Suppressor macrophage treated with lipopolysaccharide for 1 hour (primary cell): ENCODE measurements around the gene RAMP3.
A peak's percentile ranks its signal among the peaks of the same experiment; 100 is the strongest.
"Not testable (repeated sequence)": the region's sequence is repeated elsewhere in the genome, so short reads cannot be mapped to it uniquely, and the experiment has no call there.

ENCODE experiments used
- DNase-seq, 3 donors: peaks; one replicate each; pipeline ENCODE4 v3.0.0-alpha.2; 2020 to 2022

Gene RAMP3

GRCh38 chr7:45132708-45133320 is 24.8 kb upstream of the RAMP3 start:
- no peak for DNase-seq

- DNase-seq = no peak
Measured at GRCh38 chr7:45133352-45133751, 24.2 kb upstream of the RAMP3 start.

GRCh38 chr7:45133877-45134276 is 23.7 kb upstream of the RAMP3 start:
- no peak for DNase-seq

GRCh38 chr7:45136106-45137060 is 21.2 kb upstream of the RAMP3 start:
- DNase-seq = peak; percentile 80 to 88 (median 84)

- no peak for DNase-seq
Measured at GRCh38 chr7:45138433-45139267, 18.9 kb upstream of the RAMP3 start.

- no peak for DNase-seq
Measured at GRCh38 chr7:45140827-45141226, 16.8 kb upstream of the RAMP3 start.

GRCh38 chr7:45143616-45144015 is 14.0 kb upstream of the RAMP3 start:
- DNase-seq = no peak

- DNase-seq = no peak
Measured at GRCh38 chr7:45145881-45146280, 11.7 kb upstream of the RAMP3 start.

- no peak for DNase-seq
Measured at GRCh38 chr7:45146531-45147379, 10.8 kb upstream of the RAMP3 start.

GRCh38 chr7:45147858-45148652 is 9.5 kb upstream of the RAMP3 start:
- DNase-seq = no peak

- DNase-seq = no peak
Measured at GRCh38 chr7:45148653-45148973, 9.0 kb upstream of the RAMP3 start.

- no peak for DNase-seq
Measured at GRCh38 chr7:45149606-45150005, 8.0 kb upstream of the RAMP3 start.

- DNase-seq = no peak
Measured at GRCh38 chr7:45150199-45150598, 7.4 kb upstream of the RAMP3 start.

- no peak for DNase-seq
Measured at GRCh38 chr7:45151131-45151684, 6.4 kb upstream of the RAMP3 start.

GRCh38 chr7:45151967-45152366 is 5.6 kb upstream of the RAMP3 start:
- no peak for DNase-seq

- DNase-seq = no peak
Measured at GRCh38 chr7:45153233-45153632, 4.4 kb upstream of the RAMP3 start.

- not testable (repeated sequence) for DNase-seq
Measured at GRCh38 chr7:45153861-45154260, 3.7 kb upstream of the RAMP3 start.

- no peak for DNase-seq
Measured at GRCh38 chr7:45155357-45155900, 2.2 kb upstream of the RAMP3 start.

- no peak for DNase-seq
Measured at GRCh38 chr7:45155941-45156340, 1.6 kb upstream of the RAMP3 start.

- no peak for DNase-seq
Measured at GRCh38 chr7:45156516-45157272, 897 bp upstream of the RAMP3 start.
